GM18508 (cell line): ENCODE data around the gene RNH1.

Source experiments
- ATAC-seq: cut with Tn5 transposase; IDR thresholded peaks from one replicate; pipeline ENCODE4 v1.9.1; 2021; ENCODE audit warnings: moderate number of reproducible peaks; ENCODE audit not compliant: insufficient read depth, unreplicated experiment

Gene RNH1

GRCh38 chr11:538431-539051 lies 31.5 kb upstream of the RNH1 start:
- ATAC-seq, result no peak

- no peak for ATAC-seq
Measured at GRCh38 chr11:537622-538430, 30.8 kb upstream of the RNH1 start.

- ATAC-seq, result peak; percentile 33
Measured at GRCh38 chr11:536841-537621, 30.0 kb upstream of the RNH1 start, which contains the start of gene LRRC56. Gene LRRC56 (plus strand): TSS chr11:537527. CDS start chr11:540685, 3,158 bp downstream.

- no peak for ATAC-seq
Measured at GRCh38 chr11:535519-536454, 28.7 kb upstream of the RNH1 start, which contains the start of gene HRAS. Gene HRAS (minus strand): TSS chr11:535576.

- ATAC-seq, result no peak
Measured at GRCh38 chr11:535210-535518, 28.1 kb upstream of the RNH1 start.

- no peak for ATAC-seq
Measured at GRCh38 chr11:534396-535209, 27.6 kb upstream of the RNH1 start.

GRCh38 chr11:533586-534395 lies 26.7 kb upstream of the RNH1 start:
- no peak for ATAC-seq

- ATAC-seq, result no peak
Measured at GRCh38 chr11:532986-533585, 26.0 kb upstream of the RNH1 start.

GRCh38 chr11:532527-532985 lies 25.5 kb upstream of the RNH1 start:
- no peak for ATAC-seq

- no peak for ATAC-seq
Measured at GRCh38 chr11:531919-532526, 25.0 kb upstream of the RNH1 start.

GRCh38 chr11:530960-531831 lies 24.2 kb upstream of the RNH1 start:
- no peak for ATAC-seq

GRCh38 chr11:529728-530411 lies 22.8 kb upstream of the RNH1 start:
- no peak for ATAC-seq

- ATAC-seq, result no peak
Measured at GRCh38 chr11:528815-529727, 22.0 kb upstream of the RNH1 start.

GRCh38 chr11:528166-528814 lies 21.2 kb upstream of the RNH1 start:
- no peak for ATAC-seq

- ATAC-seq, result no peak
Measured at GRCh38 chr11:526192-526591, 19.1 kb upstream of the RNH1 start.
